Mucosa of descending colon (tissue), 3 donors: ENCODE data around the gene HEATR3. TPM values are rescaled to one million over a fixed set of nuclear protein-coding genes. Genes with fewer than 3 reads are reported as not detected.

Experiments used
- ATAC-seq: fragments of 200-7000 bp; cut with Tn5 transposase; one replicate; pipeline ENCODE4 v1.9.1; 2020; ENCODE audit warnings: mild to moderate bottlenecking, moderate library complexity
- DNase-seq, 3 donors: peaks; one replicate each; pipeline ENCODE4 v3.0.0-alpha.2; 2020
- H3K36me3 ChIP-seq: fragments of 200-600 bp; one replicate; pipeline ENCODE4 v1.8.0; 2021; ENCODE audit warnings: low read depth, mild to moderate bottlenecking
- H3K4me1 ChIP-seq: fragments of 200-600 bp; one replicate; pipeline ENCODE4 v1.8.0; 2021; ENCODE audit warnings: low read depth, mild to moderate bottlenecking
- H3K4me3 ChIP-seq: fragments of 200-600 bp; one replicate; pipeline ENCODE4 v1.8.0; 2021; ENCODE audit warnings: mild to moderate bottlenecking
- H3K9me3 ChIP-seq: fragments of 200-600 bp; one replicate; pipeline ENCODE4 v1.8.0; 2021; ENCODE audit warnings: mild to moderate bottlenecking
- intact Hi-C, 2 donors: fragments of 100-400 bp; cut with DNase I in 1 of 2; cut with micrococcal nuclease in 1 of 2; formaldehyde crosslinking; loops; one replicate each; pipeline versions ENCODE4 v1.11.0 to v1.11.1; 2022; cut with DNase I, micrococcal nuclease
- total RNA-seq, 3 donors: library from RNA; stranded (reverse); fragmentation: NEBNext Ultra II Directional in 2 of 3; extraction: Animal tissue kit (Norgen Biotek cat#: 25700) in 2 of 3; gene quantifications; one replicate each; pipeline versions ENCODE4 v1.2.1 to v1.2.4, GENCODE V29; 2021 to 2023
- TF ChIP-seq, protein P1 (sequence below): fragments of 200-600 bp; IDR thresholded peaks from one replicate; pipeline ENCODE4 v1.8.0; 2022; ENCODE audit warnings: antibody characterized with exemption, mild to moderate bottlenecking
- donor health status: DM: no; HTN: no; CAD: no; lungs with moderate emphysema.
- donor health status: DM: no; HTN: no; CAD: no.
- donor health status: DM: no; HTN: yes; CAD: no.

The HEATR3 gene
- total RNA-seq, 3 donors from 2014 or later: 19.1 to 24.1 (median 22.1) TPM

DNA sequence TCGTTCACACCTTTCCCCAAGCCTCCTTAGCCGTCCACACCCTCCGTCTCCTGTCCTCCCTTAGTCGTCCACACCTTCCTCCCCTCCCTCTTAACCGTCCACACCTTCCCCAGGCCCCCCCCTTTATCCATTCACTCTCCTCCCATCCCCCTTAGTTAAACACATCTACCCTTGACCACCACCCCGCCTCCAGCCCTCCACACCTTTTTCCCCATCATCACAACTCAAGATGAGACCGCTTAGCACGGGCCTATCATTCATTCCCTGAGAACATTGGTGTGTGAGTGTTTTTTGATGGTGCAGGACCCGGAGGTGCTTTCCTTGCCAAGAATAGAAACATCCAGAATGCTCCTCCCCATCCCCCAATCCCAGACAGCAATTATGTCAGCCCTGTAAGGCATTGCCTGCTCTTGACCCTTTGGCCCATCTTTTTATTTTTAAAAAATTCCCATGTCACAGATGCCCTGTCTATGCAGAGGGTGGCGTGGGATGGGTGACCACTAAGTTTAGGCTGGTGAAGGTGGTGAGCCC is 88.7 kb downstream of the HEATR3 start:
- intact Hi-C loops: loop anchor here in 1 of 2 donors (5.0 to 10.0 kb wide), 2 partner anchors 50 to 117 kb away; no protein-coding TSS in a partner anchor
- peaks cover 3% of the 10 kb centered on the region for H3K36me3 ChIP-seq
- TF ChIP-seq, protein P1, sequence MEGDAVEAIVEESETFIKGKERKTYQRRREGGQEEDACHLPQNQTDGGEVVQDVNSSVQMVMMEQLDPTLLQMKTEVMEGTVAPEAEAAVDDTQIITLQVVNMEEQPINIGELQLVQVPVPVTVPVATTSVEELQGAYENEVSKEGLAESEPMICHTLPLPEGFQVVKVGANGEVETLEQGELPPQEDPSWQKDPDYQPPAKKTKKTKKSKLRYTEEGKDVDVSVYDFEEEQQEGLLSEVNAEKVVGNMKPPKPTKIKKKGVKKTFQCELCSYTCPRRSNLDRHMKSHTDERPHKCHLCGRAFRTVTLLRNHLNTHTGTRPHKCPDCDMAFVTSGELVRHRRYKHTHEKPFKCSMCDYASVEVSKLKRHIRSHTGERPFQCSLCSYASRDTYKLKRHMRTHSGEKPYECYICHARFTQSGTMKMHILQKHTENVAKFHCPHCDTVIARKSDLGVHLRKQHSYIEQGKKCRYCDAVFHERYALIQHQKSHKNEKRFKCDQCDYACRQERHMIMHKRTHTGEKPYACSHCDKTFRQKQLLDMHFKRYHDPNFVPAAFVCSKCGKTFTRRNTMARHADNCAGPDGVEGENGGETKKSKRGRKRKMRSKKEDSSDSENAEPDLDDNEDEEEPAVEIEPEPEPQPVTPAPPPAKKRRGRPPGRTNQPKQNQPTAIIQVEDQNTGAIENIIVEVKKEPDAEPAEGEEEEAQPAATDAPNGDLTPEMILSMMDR: no peak
- DNase-seq (no peak), ATAC-seq (no peak)
- H3K4me1 ChIP-seq: peaks cover 18% of the 10 kb centered on the region
- no peaks in the 10 kb centered on the region for H3K9me3 ChIP-seq
- H3K4me3 ChIP-seq: peak overlapping the region; percentile 79

DNA sequence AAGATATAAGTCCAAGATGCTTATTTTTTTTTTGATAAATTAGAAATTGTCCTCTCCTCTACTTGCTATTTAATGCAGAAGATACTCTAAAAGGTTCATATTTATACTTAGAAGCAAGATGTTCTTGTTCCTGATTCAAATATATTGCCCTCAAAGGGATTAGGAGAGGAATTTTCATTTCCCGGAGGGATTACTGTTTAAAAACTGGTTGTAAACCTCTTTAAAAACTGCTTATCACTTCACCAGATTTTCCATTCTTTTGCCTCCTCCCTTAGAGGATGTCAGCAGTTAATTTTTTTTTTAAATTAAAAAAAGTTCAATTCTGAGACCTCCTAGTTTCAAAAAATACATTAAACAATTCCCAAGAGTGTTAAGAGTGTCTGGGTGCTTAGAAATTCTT is 90.2 kb downstream of the HEATR3 start:
- peaks cover 3% of the 10 kb centered on the region for H3K36me3 ChIP-seq
- intact Hi-C loops: loop anchor here in 1 of 2 donors (10.0 kb wide), 1 partner anchor 49 kb away; no protein-coding TSS in a partner anchor
- H3K4me1 ChIP-seq: peaks cover 18% of the 10 kb centered on the region
- no peaks in the 10 kb centered on the region for H3K9me3 ChIP-seq
- no peak overlapping the region for H3K4me3 ChIP-seq
- no peak for ATAC-seq
- TF ChIP-seq, protein P1: no peak
- no peak for DNase-seq

Other genes starting within 250 kb of the HEATR3 start
- gene ZNF423, start 209.9 kb upstream of the HEATR3 start, total RNA-seq: 10 to 100 TPM in 2 of 3 donors, 1 to 10 TPM in 1; 6.7 to 11.6 (median 11.0) TPM
- 10 to 100 TPM; 19.3 to 20.8 (median 20.3) TPM for gene CNEP1R1, start 40.7 kb upstream of the HEATR3 start, total RNA-seq
- gene TENT4B, start 87.3 kb downstream of the HEATR3 start, total RNA-seq: 10 to 100 TPM; 10.6 to 20.0 (median 11.5) TPM
- 10 to 100 TPM; 12.4 to 25.0 (median 22.7) TPM for gene ADCY7, start 200.6 kb downstream of the HEATR3 start, total RNA-seq